NCI-H1048 (cell line): ENCODE data around the gene SUV39H1.
A peak's percentile ranks its signal among the peaks of the same experiment; 100 is the strongest.

ENCODE experiments used
- DNase-seq: peaks from one replicate; lab custom pipeline; 2025; lab: John Stamatoyannopoulos, UW

The SUV39H1 gene

GRCh38 chrX:48715072-48715471 is 18.5 kb downstream of the SUV39H1 start:
- no peak for DNase-seq

- no peak for DNase-seq
Observed at GRCh38 chrX:48715876-48716502, 19.5 kb downstream of the SUV39H1 start.

- DNase-seq, result no peak
Observed at GRCh38 chrX:48719958-48720357, 23.4 kb downstream of the SUV39H1 start.

GRCh38 chrX:48720577-48721250 is 24.2 kb downstream of the SUV39H1 start:
- DNase-seq, result no peak

GRCh38 chrX:48721916-48722315 is 25.4 kb downstream of the SUV39H1 start:
- DNase-seq, result no peak

GRCh38 chrX:48726596-48726995 is 30.1 kb downstream of the SUV39H1 start:
- no peak for DNase-seq

GRCh38 chrX:48728653-48729052 is 32.1 kb downstream of the SUV39H1 start:
- no peak for DNase-seq

GRCh38 chrX:48736303-48736702 is 39.8 kb downstream of the SUV39H1 start:
- DNase-seq, result no peak

GRCh38 chrX:48736878-48737212 is 40.3 kb downstream of the SUV39H1 start:
- no peak for DNase-seq

GRCh38 chrX:48737213-48737938 is 40.8 kb downstream of the SUV39H1 start:
- DNase-seq, result peak; percentile 78

- no peak for DNase-seq
Observed at GRCh38 chrX:48737940-48738339, 41.4 kb downstream of the SUV39H1 start.

- DNase-seq, result peak; percentile 66
Observed at GRCh38 chrX:48741834-48742233, 45.3 kb downstream of the SUV39H1 start.

- DNase-seq, result no peak
Observed at GRCh38 chrX:48745222-48745621, 48.7 kb downstream of the SUV39H1 start.

GRCh38 chrX:48747415-48748016 is 51.0 kb downstream of the SUV39H1 start:
- DNase-seq, result no peak

GRCh38 chrX:48749182-48749581 is 52.6 kb downstream of the SUV39H1 start:
- DNase-seq, result no peak

- no peak for DNase-seq
Observed at GRCh38 chrX:48751343-48751742, 54.8 kb downstream of the SUV39H1 start.

GRCh38 chrX:48752498-48752897 is 56.0 kb downstream of the SUV39H1 start:
- DNase-seq, result no peak

GRCh38 chrX:48753708-48754228 is 57.2 kb downstream of the SUV39H1 start:
- DNase-seq, result no peak

- no peak for DNase-seq
Observed at GRCh38 chrX:48754238-48754637, 57.7 kb downstream of the SUV39H1 start.
